ENCODE data around the gene ZFP57.
"Not testable (repeated sequence)": the region's sequence is repeated elsewhere in the genome, so short reads cannot be mapped to it uniquely, and the experiment has no call there.

ZFP57 gene

GRCh38 chr6:29694637-29695036 is 13.7 kb upstream of the ZFP57 start:
- 81 to 83% methylated on average over 2 to 3 of the region's 3 CpGs for WGBS, 2 experiments (ENCODE audit: insufficient coverage in 2 of 2)
- Histone ChIP-seq H3K9me3 (ENCODE audit: control insufficient read depth, low read length) (no peaks in the 10 kb centered on the region), H3K4me3 (ENCODE audit: extremely low read depth, insufficient read depth, low read length, poor library complexity, severe bottlenecking) (no peak overlapping the region), H3K4me1 (ENCODE audit: control insufficient read depth, insufficient read depth, low read length, poor library complexity, severe bottlenecking) (no peaks in the 10 kb centered on the region), H3K27ac (ENCODE audit: low read depth, low read length, severe bottlenecking) (no peak overlapping the region), H3K36me3 (ENCODE audit: control insufficient read depth, insufficient read depth, low read length) (no peaks in the 10 kb centered on the region)

- Histone ChIP-seq H3K27ac (ENCODE audit: low read depth, low read length, severe bottlenecking) (no peak overlapping the region), H3K4me1 (ENCODE audit: control insufficient read depth, insufficient read depth, low read length, poor library complexity, severe bottlenecking) (no peaks in the 10 kb centered on the region), H3K9me3 (ENCODE audit: control insufficient read depth, low read length) (no peaks in the 10 kb centered on the region), H3K4me3 (ENCODE audit: extremely low read depth, insufficient read depth, low read length, poor library complexity, severe bottlenecking) (no peak overlapping the region), H3K36me3 (ENCODE audit: control insufficient read depth, insufficient read depth, low read length) (no peaks in the 10 kb centered on the region)
- 71 to 78% methylated on average over 10 to 11 of the region's 15 CpGs for WGBS, 2 experiments (ENCODE audit: insufficient coverage in 2 of 2)
These were observed 4.9 kb upstream of the ZFP57 start for GRCh38 chr6:29685718-29686326.

GRCh38 chr6:29681811-29682210 is 859 bp upstream of the ZFP57 start:
- H3K9me3 ChIP-seq (ENCODE audit: control insufficient read depth, low read length): no peaks in the 10 kb centered on the region
- H3K36me3 ChIP-seq (ENCODE audit: control insufficient read depth, insufficient read depth, low read length): no peaks in the 10 kb centered on the region
- H3K27ac ChIP-seq (ENCODE audit: low read depth, low read length, severe bottlenecking): no peak overlapping the region
- H3K4me3 ChIP-seq (ENCODE audit: extremely low read depth, insufficient read depth, low read length, poor library complexity, severe bottlenecking): no peak overlapping the region
- WGBS, 2 experiments (ENCODE audit: insufficient coverage in 2 of 2): 91 to 93% methylated on average over 5 to 6 of the region's 8 CpGs
- H3K4me1 ChIP-seq (ENCODE audit: control insufficient read depth, insufficient read depth, low read length, poor library complexity, severe bottlenecking): no peaks in the 10 kb centered on the region

GRCh38 chr6:29680416-29680815 is 536 bp downstream of the ZFP57 start:
- Histone ChIP-seq H3K9me3 (ENCODE audit: control insufficient read depth, low read length) (no peaks in the 10 kb centered on the region), H3K36me3 (ENCODE audit: control insufficient read depth, insufficient read depth, low read length) (no peaks in the 10 kb centered on the region), H3K4me3 (ENCODE audit: extremely low read depth, insufficient read depth, low read length, poor library complexity, severe bottlenecking) (no peak overlapping the region), H3K4me1 (ENCODE audit: control insufficient read depth, insufficient read depth, low read length, poor library complexity, severe bottlenecking) (no peaks in the 10 kb centered on the region), H3K27ac (ENCODE audit: low read depth, low read length, severe bottlenecking) (no peak overlapping the region)
- 95 to 96% methylated on average over 24 of the region's 24 CpGs for WGBS, 2 experiments (ENCODE audit: insufficient coverage in 2 of 2)

GRCh38 chr6:29679962-29680361 is 990 bp downstream of the ZFP57 start:
- H3K4me1 ChIP-seq (ENCODE audit: control insufficient read depth, insufficient read depth, low read length, poor library complexity, severe bottlenecking): no peaks in the 10 kb centered on the region
- no peak overlapping the region for H3K27ac ChIP-seq (ENCODE audit: low read depth, low read length, severe bottlenecking)
- H3K4me3 ChIP-seq (ENCODE audit: extremely low read depth, insufficient read depth, low read length, poor library complexity, severe bottlenecking): no peak overlapping the region
- no peaks in the 10 kb centered on the region for H3K36me3 ChIP-seq (ENCODE audit: control insufficient read depth, insufficient read depth, low read length)
- WGBS, 2 experiments (ENCODE audit: insufficient coverage in 2 of 2): 84 to 90% methylated on average over 13 of the region's 13 CpGs
- H3K9me3 ChIP-seq (ENCODE audit: control insufficient read depth, low read length): no peaks in the 10 kb centered on the region

GRCh38 chr6:29678114-29678513 is 2.8 kb downstream of the ZFP57 start:
- Histone ChIP-seq H3K4me3 (ENCODE audit: extremely low read depth, insufficient read depth, low read length, poor library complexity, severe bottlenecking) (no peak overlapping the region), H3K9me3 (ENCODE audit: control insufficient read depth, low read length) (no peaks in the 10 kb centered on the region), H3K4me1 (ENCODE audit: control insufficient read depth, insufficient read depth, low read length, poor library complexity, severe bottlenecking) (no peaks in the 10 kb centered on the region), H3K36me3 (ENCODE audit: control insufficient read depth, insufficient read depth, low read length) (no peaks in the 10 kb centered on the region), H3K27ac (ENCODE audit: low read depth, low read length, severe bottlenecking) (no peak overlapping the region)
- WGBS, 2 experiments (ENCODE audit: insufficient coverage in 2 of 2): 91 to 100% methylated on average over 2 of the region's 5 CpGs

GRCh38 chr6:29676981-29677601 is 3.9 kb downstream of the ZFP57 start:
- Histone ChIP-seq H3K4me1 (ENCODE audit: control insufficient read depth, insufficient read depth, low read length, poor library complexity, severe bottlenecking) (no peaks in the 10 kb centered on the region), H3K36me3 (ENCODE audit: control insufficient read depth, insufficient read depth, low read length) (no peaks in the 10 kb centered on the region), H3K27ac (ENCODE audit: low read depth, low read length, severe bottlenecking) (no peak overlapping the region), H3K4me3 (ENCODE audit: extremely low read depth, insufficient read depth, low read length, poor library complexity, severe bottlenecking) (no peak overlapping the region), H3K9me3 (ENCODE audit: control insufficient read depth, low read length) (no peaks in the 10 kb centered on the region)
- WGBS, 2 experiments (ENCODE audit: insufficient coverage in 2 of 2): 69 to 80% methylated on average over 1 to 2 of the region's 2 CpGs

GRCh38 chr6:29675561-29675960 is 5.4 kb downstream of the ZFP57 start:
- H3K4me1 ChIP-seq (ENCODE audit: control insufficient read depth, insufficient read depth, low read length, poor library complexity, severe bottlenecking): no peaks in the 10 kb centered on the region
- no peak overlapping the region for H3K27ac ChIP-seq (ENCODE audit: low read depth, low read length, severe bottlenecking)
- 90 to 100% methylated on average over 1 of the region's 1 CpG for WGBS, 2 experiments (ENCODE audit: insufficient coverage in 2 of 2)
- no peaks in the 10 kb centered on the region for H3K36me3 ChIP-seq (ENCODE audit: control insufficient read depth, insufficient read depth, low read length)
- H3K9me3 ChIP-seq (ENCODE audit: control insufficient read depth, low read length): no peaks in the 10 kb centered on the region
- H3K4me3 ChIP-seq (ENCODE audit: extremely low read depth, insufficient read depth, low read length, poor library complexity, severe bottlenecking): no peak overlapping the region

- Histone ChIP-seq H3K9me3 (ENCODE audit: control insufficient read depth, low read length) (no peaks in the 10 kb centered on the region), H3K4me1 (ENCODE audit: control insufficient read depth, insufficient read depth, low read length, poor library complexity, severe bottlenecking) (no peaks in the 10 kb centered on the region), H3K27ac (ENCODE audit: low read depth, low read length, severe bottlenecking) (no peak overlapping the region), H3K36me3 (ENCODE audit: control insufficient read depth, insufficient read depth, low read length) (no peaks in the 10 kb centered on the region), H3K4me3 (ENCODE audit: extremely low read depth, insufficient read depth, low read length, poor library complexity, severe bottlenecking) (no peak overlapping the region)
- WGBS, 2 experiments (ENCODE audit: insufficient coverage in 2 of 2): 100% methylated on average over 3 of the region's 5 CpGs; no CpG with 5 or more reads in 1 of the 2 experiments
These were observed 6.9 kb downstream of the ZFP57 start for GRCh38 chr6:29674008-29674407.

GRCh38 chr6:29673161-29673560 is 7.8 kb downstream of the ZFP57 start:
- no peaks in the 10 kb centered on the region for H3K36me3 ChIP-seq (ENCODE audit: control insufficient read depth, insufficient read depth, low read length)
- H3K9me3 ChIP-seq (ENCODE audit: control insufficient read depth, low read length): no peaks in the 10 kb centered on the region
- 95 to 96% methylated on average over 12 of the region's 12 CpGs for WGBS, 2 experiments (ENCODE audit: insufficient coverage in 2 of 2)
- no peak overlapping the region for H3K27ac ChIP-seq (ENCODE audit: low read depth, low read length, severe bottlenecking)
- no peak overlapping the region for H3K4me3 ChIP-seq (ENCODE audit: extremely low read depth, insufficient read depth, low read length, poor library complexity, severe bottlenecking)
- peaks cover 4% of the 10 kb centered on the region for H3K4me1 ChIP-seq (ENCODE audit: control insufficient read depth, insufficient read depth, low read length, poor library complexity, severe bottlenecking)

- H3K27ac ChIP-seq (ENCODE audit: low read depth, low read length, severe bottlenecking); H3K36me3 ChIP-seq (ENCODE audit: control insufficient read depth, insufficient read depth, low read length); H3K4me1 ChIP-seq (ENCODE audit: control insufficient read depth, insufficient read depth, low read length, poor library complexity, severe bottlenecking); H3K4me3 ChIP-seq (ENCODE audit: extremely low read depth, insufficient read depth, low read length, poor library complexity, severe bottlenecking); H3K9me3 ChIP-seq (ENCODE audit: control insufficient read depth, low read length): not testable (repeated sequence)
- 83 to 92% methylated on average over 1 to 3 of the region's 5 CpGs for WGBS, 2 experiments (ENCODE audit: insufficient coverage in 2 of 2)
These were observed 8.8 kb downstream of the ZFP57 start for GRCh38 chr6:29672116-29672515.
